Measurements from ENCODE around the gene HOXC11.
A peak's percentile ranks its signal among the peaks of the same experiment; 100 is the strongest.

HOXC11 gene

GRCh38 chr12:53960187-53961024 is 12.5 kb upstream of the HOXC11 start:
- no peaks in the 10 kb centered on the region for H3K36me3 Mint-ChIP-seq (ENCODE audit: low read depth)
- no peak overlapping the region for H3K4me3 Mint-ChIP-seq
- H3K27ac Mint-ChIP-seq, result peak overlapping the region; percentile 12
- no peak for DNase-seq
- ATAC-seq, result no peak
- H3K9me3 Mint-ChIP-seq, result no peaks in the 10 kb centered on the region
- peaks cover 17% of the 10 kb centered on the region for H3K4me1 Mint-ChIP-seq
- H3K27me3 Mint-ChIP-seq, result peaks cover 87% of the 10 kb centered on the region

DNA sequence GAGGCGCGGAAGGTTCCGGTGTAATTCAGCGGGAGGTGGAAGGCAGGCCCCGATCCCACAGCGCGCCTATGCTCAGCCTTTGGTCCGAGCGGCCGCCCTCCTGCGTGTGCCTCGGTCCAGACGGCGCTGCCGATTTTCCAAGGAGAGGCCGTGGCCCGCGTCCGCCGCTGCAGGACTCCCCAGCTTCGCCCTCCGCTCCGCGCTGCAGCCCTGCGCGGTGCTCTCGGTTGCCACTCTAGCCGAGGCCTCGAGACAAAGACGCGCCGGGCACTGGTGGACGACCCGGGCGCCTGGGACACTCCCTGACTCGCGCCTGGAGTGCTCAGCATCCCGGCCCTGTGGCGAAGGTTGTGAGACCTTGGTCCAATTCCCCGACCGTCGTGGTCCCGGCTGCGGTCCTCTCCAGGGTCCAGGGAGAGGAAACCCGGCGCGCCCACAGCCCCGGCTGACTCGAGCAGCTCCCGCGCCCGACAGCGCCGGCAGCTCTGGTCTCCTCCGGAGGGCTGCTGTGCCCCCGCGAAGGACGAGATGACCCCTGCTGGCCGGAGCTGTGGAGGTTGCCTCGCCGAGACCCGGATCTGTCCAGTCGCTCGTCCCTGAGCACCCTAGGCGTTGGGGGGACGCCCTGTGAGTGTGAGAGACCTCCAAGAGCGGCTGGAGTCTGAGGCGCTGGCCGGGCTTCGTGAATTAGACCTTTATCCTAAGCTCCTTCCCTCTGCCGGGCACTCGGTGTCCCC is 11.7 kb upstream of the HOXC11 start:
- H3K4me1 Mint-ChIP-seq, result peaks cover 17% of the 10 kb centered on the region
- no peaks in the 10 kb centered on the region for H3K9me3 Mint-ChIP-seq
- ATAC-seq, result no peak
- no peak overlapping the region for H3K27ac Mint-ChIP-seq
- H3K4me3 Mint-ChIP-seq, result no peak overlapping the region
- DNase-seq, result no peak
- H3K36me3 Mint-ChIP-seq (ENCODE audit: low read depth), result no peaks in the 10 kb centered on the region
- H3K27me3 Mint-ChIP-seq, result peaks cover 87% of the 10 kb centered on the region

GRCh38 chr12:53963005-53963404 is 9.9 kb upstream of the HOXC11 start:
- Mint-ChIP-seq H3K27me3 (peaks cover 88% of the 10 kb centered on the region), H3K4me3 (no peak overlapping the region), H3K36me3 (ENCODE audit: low read depth) (no peaks in the 10 kb centered on the region), H3K4me1 (peaks cover 18% of the 10 kb centered on the region), H3K9me3 (no peaks in the 10 kb centered on the region), H3K27ac (no peak overlapping the region)
- DNase-seq (no peak), ATAC-seq (no peak)

GRCh38 chr12:53963434-53964314 is 9.3 kb upstream of the HOXC11 start:
- H3K27me3 Mint-ChIP-seq, result peaks cover 88% of the 10 kb centered on the region
- no peaks in the 10 kb centered on the region for H3K9me3 Mint-ChIP-seq
- DNase-seq (no peak), ATAC-seq (no peak)
- no peak overlapping the region for H3K27ac Mint-ChIP-seq
- H3K4me3 Mint-ChIP-seq, result no peak overlapping the region
- H3K4me1 Mint-ChIP-seq, result peaks cover 18% of the 10 kb centered on the region
- no peaks in the 10 kb centered on the region for H3K36me3 Mint-ChIP-seq (ENCODE audit: low read depth)

GRCh38 chr12:53964315-53964713 is 8.6 kb upstream of the HOXC11 start:
- peaks cover 90% of the 10 kb centered on the region for H3K27me3 Mint-ChIP-seq
- no peak overlapping the region for H3K4me3 Mint-ChIP-seq
- H3K27ac Mint-ChIP-seq, result no peak overlapping the region
- H3K9me3 Mint-ChIP-seq, result no peaks in the 10 kb centered on the region
- peaks cover 18% of the 10 kb centered on the region for H3K4me1 Mint-ChIP-seq
- H3K36me3 Mint-ChIP-seq (ENCODE audit: low read depth), result no peaks in the 10 kb centered on the region
- ATAC-seq (no peak), DNase-seq (no peak)

DNA sequence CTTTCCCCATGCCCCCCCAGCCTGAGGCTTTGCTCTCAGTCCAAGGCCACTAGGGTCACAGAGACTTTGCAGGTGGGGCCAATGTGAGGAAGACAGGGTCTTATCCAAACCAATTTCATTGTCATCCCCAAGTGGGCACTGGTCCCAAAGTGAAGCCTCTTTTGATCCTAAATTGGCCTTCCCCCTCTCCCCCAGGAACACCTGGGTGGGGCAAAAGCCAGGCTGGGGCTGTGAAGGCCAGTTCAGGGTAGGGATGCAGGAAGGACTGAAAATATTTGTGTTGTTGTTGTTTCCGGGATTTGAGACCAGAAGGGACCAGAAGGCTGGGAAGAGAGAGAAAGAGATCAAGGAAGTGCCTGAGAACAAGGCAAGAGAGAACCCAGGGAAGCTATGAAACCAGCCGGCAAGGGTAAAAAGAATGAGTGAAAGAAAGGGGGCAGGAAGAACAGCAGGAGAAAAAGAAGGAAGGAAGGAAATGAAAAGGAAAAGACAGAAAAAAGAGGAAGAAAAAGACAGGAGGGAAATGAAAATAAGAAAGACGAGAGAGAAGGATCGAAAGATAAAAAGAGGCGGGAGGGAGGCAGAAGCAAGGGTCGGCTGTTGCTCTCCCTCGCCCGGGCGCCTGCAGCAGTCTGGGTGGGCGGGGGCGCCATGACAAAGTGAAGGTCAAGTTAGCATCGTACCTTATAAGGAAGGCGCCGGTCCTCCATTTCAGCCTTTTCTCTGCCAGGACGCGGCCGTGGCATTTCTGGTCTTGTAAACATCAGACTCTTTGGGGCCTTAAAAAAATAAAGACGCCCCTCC is 7.4 kb upstream of the HOXC11 start:
- Mint-ChIP-seq H3K27me3 (peaks cover 90% of the 10 kb centered on the region), H3K9me3 (no peaks in the 10 kb centered on the region), H3K4me3 (no peak overlapping the region), H3K27ac (no peak overlapping the region), H3K36me3 (ENCODE audit: low read depth) (no peaks in the 10 kb centered on the region), H3K4me1 (peaks cover 18% of the 10 kb centered on the region)
- ATAC-seq (no peak), DNase-seq (no peak)

DNA sequence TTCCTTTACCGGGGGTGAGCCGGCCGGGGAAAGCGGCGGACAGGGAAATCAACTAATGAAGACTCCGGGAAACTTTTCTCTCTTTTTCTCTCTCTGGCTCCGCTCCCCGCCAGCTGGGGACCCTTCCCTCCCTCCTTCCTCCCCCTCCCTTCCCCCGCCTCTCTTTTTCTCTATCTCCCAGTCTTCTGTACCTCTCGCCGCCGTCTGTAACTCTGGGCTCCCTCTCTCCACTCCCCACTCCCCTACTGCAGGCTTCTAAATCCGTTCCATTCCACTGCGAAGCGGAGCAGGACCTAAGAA is 6.9 kb upstream of the HOXC11 start:
- H3K27me3 Mint-ChIP-seq, result peaks cover 94% of the 10 kb centered on the region
- no peak overlapping the region for H3K27ac Mint-ChIP-seq
- no peak for DNase-seq
- ATAC-seq, result no peak
- no peaks in the 10 kb centered on the region for H3K36me3 Mint-ChIP-seq (ENCODE audit: low read depth)
- no peak overlapping the region for H3K4me3 Mint-ChIP-seq
- peaks cover 18% of the 10 kb centered on the region for H3K4me1 Mint-ChIP-seq
- H3K9me3 Mint-ChIP-seq, result no peaks in the 10 kb centered on the region

DNA sequence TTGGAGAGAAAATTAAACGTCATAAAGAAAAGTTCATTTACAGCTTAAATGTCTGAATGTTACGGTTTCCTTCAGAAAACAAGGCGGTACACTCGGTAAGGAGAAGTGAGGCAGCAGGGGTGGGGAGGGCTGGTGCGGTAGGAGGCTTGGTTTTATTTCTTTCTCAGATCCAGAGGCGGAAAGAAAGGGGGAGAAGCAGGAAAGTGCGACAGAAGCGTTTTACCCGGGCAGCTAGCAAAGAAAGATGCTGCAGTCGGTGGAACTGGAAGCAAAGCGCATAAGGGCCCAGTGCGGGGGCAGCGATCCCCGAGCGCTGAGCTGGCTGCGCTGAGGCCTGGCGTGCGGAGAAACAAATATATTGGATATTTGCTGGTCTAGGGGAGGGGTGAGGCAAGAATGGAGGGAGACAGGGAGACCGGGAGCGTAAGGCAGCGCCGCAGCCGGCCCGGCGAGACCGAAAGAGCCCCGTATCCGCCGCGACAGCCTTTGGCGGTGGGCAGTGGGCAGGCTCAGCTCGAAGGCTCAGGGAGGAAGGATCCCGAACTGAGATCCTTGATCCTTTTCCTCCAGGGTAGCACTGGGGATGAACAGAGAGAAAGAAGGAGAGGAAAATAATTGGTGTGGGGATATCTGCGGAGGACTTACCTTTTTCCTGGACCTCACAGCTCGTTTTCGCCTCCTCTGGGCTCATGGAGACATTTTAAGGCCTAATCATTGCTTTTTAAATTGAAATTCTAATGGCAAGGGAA is 6.4 kb upstream of the HOXC11 start:
- no peak overlapping the region for H3K4me3 Mint-ChIP-seq
- peaks cover 18% of the 10 kb centered on the region for H3K4me1 Mint-ChIP-seq
- no peaks in the 10 kb centered on the region for H3K9me3 Mint-ChIP-seq
- no peaks in the 10 kb centered on the region for H3K36me3 Mint-ChIP-seq (ENCODE audit: low read depth)
- DNase-seq (no peak), ATAC-seq (no peak)
- peaks cover 99% of the 10 kb centered on the region for H3K27me3 Mint-ChIP-seq
- no peak overlapping the region for H3K27ac Mint-ChIP-seq

DNA sequence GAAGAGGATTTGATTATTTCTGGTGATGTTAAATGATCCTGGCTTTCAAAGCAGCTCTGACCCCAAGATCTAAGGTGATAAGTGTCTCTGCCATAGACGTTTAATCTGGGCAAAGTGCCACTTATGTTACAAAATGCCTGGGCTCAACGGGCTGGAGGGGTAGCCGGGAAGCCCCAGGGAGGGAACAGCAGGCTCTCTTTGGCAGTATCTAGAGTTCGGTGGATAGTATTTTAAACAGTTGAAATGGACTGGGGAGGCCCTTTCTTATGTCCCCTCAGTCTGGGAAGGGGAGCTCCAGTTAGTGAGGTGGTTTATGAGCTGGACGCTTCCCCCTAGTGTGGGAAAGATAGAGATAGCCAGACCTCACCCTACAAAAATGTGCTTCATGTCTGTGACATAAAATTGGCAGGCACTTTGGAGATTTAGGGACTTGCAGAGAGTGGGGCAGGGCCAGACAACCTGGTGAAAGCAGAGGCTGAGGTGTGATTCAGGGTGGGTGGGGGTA is 5.5 kb upstream of the HOXC11 start:
- Mint-ChIP-seq H3K27me3 (peaks cover 99% of the 10 kb centered on the region), H3K4me3 (no peak overlapping the region), H3K36me3 (ENCODE audit: low read depth) (no peaks in the 10 kb centered on the region), H3K4me1 (peaks cover 18% of the 10 kb centered on the region), H3K27ac (no peak overlapping the region), H3K9me3 (no peaks in the 10 kb centered on the region)
- DNase-seq (no peak), ATAC-seq (no peak)

GRCh38 chr12:53968214-53969127 is 4.5 kb upstream of the HOXC11 start:
- Mint-ChIP-seq H3K4me3 (no peak overlapping the region), H3K4me1 (peaks cover 24% of the 10 kb centered on the region), H3K27ac (no peak overlapping the region), H3K27me3 (peaks cover 99% of the 10 kb centered on the region), H3K9me3 (no peaks in the 10 kb centered on the region), H3K36me3 (ENCODE audit: low read depth) (peaks cover 3% of the 10 kb centered on the region)
- ATAC-seq, result no peak
- no peak for DNase-seq

GRCh38 chr12:53969588-53970259 is 3.2 kb upstream of the HOXC11 start:
- peaks cover 3% of the 10 kb centered on the region for H3K36me3 Mint-ChIP-seq (ENCODE audit: low read depth)
- no peak for ATAC-seq
- DNase-seq, result no peak
- no peak overlapping the region for H3K27ac Mint-ChIP-seq
- H3K4me3 Mint-ChIP-seq, result no peak overlapping the region
- peaks cover 94% of the 10 kb centered on the region for H3K27me3 Mint-ChIP-seq
- H3K4me1 Mint-ChIP-seq, result peaks cover 17% of the 10 kb centered on the region
- no peaks in the 10 kb centered on the region for H3K9me3 Mint-ChIP-seq

GRCh38 chr12:53970451-53970850 is 2.5 kb upstream of the HOXC11 start:
- Mint-ChIP-seq H3K27ac (no peak overlapping the region), H3K4me3 (no peak overlapping the region)

More at GRCh38 chr12:53970451-53970850, 2.5 kb upstream of the HOXC11 start:
- peaks cover 19% of the 10 kb centered on the region for H3K4me1 Mint-ChIP-seq
- ATAC-seq, result no peak
- DNase-seq, result no peak
- peaks cover 3% of the 10 kb centered on the region for H3K36me3 Mint-ChIP-seq (ENCODE audit: low read depth)
- peaks cover 91% of the 10 kb centered on the region for H3K27me3 Mint-ChIP-seq
- H3K9me3 Mint-ChIP-seq, result no peaks in the 10 kb centered on the region

Data from activated naive CD8-positive, alpha-beta T cell treated with anti-CD3 and anti-CD28 coated beads, Interleukin-2, amount 50 U/mL, for 24 hours (primary cell).